NCI-H187 treated with DMSO at 0.1 percent for 48 hours (cell line): ENCODE measurements around the gene CAPZA1.
A peak's percentile ranks its signal among the peaks of the same experiment; 100 is the strongest.

Source experiments
- DNase-seq: peaks from one replicate; lab custom pipeline; 2025; lab: John Stamatoyannopoulos, UW

CAPZA1 gene

DNA sequence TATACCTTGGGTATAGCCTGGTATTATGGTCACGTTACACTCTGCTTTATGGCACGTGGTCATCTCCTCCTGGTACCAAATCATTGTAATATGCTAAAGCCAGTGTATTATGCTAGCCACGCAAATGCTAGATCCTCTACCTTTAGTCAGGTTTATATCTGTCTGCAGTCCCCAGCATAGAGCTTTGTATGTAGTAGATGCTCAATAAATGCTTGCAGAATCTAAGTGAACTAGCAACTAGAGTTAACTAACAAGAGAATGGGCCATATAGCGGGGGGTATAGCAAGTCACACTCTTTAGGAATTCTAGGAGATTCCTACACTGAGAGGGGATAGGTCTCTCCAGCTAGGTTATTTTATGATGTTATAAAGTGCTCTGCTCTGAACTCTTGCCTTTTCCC lies 57.9 kb downstream of the CAPZA1 start:
- DNase-seq: no peak

GRCh38 chr1:112678605-112679004 lies 59.0 kb downstream of the CAPZA1 start:
- DNase-seq: no peak

GRCh38 chr1:112685913-112686312 lies 66.3 kb downstream of the CAPZA1 start:
- DNase-seq: no peak

GRCh38 chr1:112686417-112686816 lies 66.8 kb downstream of the CAPZA1 start:
- DNase-seq: no peak

GRCh38 chr1:112686835-112687234 lies 67.2 kb downstream of the CAPZA1 start:
- no peak for DNase-seq

- DNase-seq: no peak
These were observed 67.7 kb downstream of the CAPZA1 start for GRCh38 chr1:112687361-112687760.

- no peak for DNase-seq
These were observed 68.3 kb downstream of the CAPZA1 start for GRCh38 chr1:112687785-112688496.

DNA sequence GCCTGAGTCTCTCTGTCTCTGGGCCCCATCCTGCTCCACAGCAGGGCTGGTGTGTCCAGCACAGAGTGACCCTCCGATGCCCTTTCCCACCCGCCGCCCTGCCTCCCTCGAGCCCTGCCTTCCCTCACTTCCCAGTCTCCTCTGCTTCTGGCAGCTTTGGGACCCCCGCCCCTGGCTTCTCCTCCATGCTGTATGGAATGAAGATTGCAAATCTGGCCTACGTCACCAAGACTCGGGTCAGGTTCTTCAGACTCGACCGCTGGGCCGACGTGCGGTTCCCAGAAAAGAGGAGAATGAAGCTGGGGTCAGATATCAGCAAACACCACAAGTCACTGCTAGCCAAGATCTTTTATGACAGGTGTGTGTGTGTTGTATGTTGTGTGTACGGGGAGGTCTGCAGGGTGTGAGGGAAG lies 69.2 kb downstream of the CAPZA1 start:
- DNase-seq: no peak

DNA sequence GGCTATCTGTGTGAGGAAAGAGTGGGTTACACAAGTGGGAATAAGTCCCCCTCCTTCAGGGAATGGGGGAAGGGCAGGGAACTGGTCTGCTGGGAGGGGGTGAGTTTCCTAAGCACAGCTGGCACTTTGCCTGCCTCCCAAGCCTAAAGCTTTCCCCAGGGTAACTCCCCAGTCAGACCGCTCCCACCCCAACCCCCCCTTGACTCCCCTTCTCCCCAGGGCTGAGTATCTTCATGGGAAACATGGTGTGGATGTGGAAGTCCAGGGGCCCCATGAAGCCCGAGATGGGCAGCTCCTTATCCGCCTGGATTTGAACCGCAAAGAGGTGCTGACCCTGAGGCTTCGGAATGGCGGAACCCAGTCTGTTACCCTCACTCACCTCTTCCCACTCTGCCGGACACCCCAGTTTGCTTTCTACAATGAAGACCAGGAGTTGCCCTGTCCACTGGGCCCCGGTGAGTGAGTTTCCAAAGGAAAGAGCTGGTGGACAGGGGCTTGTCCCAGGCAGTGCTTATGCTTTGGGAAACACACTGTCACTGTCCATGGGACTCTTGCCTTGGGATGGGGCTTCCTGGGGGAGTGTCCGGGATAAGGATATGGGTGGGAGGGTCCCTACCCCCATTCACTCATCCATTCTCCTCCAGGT lies 69.7 kb downstream of the CAPZA1 start:
- DNase-seq: no peak

GRCh38 chr1:112689842-112690237 lies 70.2 kb downstream of the CAPZA1 start:
- DNase-seq: no peak

DNA sequence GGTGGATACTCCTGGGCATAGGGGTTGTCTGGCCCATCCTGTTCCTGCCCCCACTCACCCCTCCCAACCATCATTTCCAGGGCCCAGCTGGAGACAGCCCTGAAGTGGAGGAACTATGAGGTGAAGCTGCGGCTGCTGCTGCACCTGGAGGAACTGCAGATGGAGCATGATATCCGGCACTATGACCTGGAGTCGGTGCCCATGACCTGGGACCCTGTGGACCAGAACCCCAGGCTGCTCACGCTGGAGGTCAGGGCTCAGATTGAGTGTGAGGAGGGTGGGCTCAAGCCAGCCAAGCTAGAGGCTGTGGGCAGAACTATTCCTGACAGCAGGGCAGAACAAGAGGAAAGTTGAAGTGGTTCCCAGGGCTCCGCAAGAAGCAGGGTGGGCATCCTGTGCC lies 73.0 kb downstream of the CAPZA1 start:
- no peak for DNase-seq

- DNase-seq: no peak
These were observed 74.2 kb downstream of the CAPZA1 start for GRCh38 chr1:112693821-112694220.

- no peak for DNase-seq
These were observed 74.8 kb downstream of the CAPZA1 start for GRCh38 chr1:112694363-112694929.

GRCh38 chr1:112695276-112695675 lies 75.6 kb downstream of the CAPZA1 start:
- no peak for DNase-seq

DNA sequence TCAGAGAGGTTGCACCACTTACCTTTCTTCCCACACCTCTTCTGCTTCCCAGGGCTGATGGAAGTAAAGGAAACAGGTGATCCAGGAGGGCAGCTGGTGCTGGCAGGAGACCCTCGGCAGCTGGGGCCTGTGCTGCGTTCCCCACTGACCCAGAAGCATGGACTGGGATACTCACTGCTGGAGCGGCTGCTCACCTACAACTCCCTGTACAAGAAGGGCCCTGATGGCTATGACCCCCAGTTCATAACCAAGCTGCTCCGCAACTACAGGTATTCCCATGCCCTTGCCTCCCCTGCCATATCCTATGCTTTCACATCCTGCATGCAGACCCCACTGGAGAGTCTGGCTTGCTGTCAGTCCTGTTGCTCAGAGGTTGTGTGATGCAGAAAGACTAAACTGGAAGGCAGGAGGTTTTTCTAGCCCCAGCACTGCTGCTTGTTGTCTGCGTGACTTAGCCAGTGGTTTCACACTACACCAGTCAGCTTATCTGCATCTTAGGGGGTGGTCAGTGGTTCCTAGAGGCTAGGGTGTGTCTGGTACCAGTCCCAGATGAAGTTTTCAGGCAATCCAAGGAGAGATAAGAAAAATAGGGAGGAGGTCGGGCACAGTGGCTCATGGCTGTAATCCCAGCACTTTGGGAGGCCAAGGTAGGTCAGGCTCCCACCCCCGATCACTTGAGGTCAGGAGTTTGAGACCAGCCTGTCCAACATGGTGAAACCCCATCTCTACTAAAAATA lies 77.1 kb downstream of the CAPZA1 start:
- DNase-seq: no peak

GRCh38 chr1:112697781-112698201 lies 78.2 kb downstream of the CAPZA1 start:
- no peak for DNase-seq

DNA sequence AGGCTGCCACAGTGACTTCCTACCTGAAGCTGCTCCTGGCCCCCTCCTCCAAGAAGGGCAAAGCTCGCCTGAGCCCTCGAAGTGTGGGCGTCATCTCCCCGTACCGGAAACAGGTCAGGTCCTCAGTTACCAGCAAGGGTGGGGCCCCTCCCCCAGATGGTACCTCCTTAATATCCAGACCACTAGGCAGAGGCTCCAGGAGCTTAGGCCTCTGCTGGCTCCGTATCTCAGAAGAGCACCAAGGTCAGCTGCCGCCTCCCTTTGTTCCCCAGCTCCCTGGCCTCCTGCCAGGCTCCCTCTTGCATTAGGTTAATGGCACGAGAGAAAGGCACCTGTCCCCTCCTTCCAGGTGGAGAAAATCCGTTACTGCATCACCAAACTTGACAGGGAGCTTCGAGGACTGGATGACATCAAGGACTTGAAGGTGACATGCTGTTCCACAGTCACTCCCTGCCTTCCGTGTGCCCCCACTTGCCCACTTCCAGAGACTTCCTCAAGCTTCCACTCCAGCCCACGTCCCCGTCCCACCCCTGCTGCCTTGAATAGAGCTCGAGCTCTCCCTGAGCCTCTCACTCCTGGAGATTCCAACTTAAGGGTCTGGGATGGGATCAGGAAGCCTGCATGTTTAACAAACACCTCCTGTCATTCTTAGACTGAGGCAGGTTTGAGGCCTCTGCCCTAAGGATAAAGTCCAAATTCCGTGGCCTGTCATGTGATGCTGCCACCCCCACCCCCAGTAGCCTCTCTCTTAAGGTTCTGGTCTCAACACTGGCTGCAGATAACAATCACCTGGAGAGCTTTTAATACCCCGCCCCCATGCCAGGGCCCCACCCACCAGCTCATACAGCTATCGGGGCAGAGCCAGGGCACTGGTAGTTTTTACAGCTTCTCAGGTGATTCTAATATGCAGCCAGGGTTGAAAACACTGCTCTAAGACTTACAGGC lies 79.0 kb downstream of the CAPZA1 start:
- peak; percentile 47 for DNase-seq

DNA sequence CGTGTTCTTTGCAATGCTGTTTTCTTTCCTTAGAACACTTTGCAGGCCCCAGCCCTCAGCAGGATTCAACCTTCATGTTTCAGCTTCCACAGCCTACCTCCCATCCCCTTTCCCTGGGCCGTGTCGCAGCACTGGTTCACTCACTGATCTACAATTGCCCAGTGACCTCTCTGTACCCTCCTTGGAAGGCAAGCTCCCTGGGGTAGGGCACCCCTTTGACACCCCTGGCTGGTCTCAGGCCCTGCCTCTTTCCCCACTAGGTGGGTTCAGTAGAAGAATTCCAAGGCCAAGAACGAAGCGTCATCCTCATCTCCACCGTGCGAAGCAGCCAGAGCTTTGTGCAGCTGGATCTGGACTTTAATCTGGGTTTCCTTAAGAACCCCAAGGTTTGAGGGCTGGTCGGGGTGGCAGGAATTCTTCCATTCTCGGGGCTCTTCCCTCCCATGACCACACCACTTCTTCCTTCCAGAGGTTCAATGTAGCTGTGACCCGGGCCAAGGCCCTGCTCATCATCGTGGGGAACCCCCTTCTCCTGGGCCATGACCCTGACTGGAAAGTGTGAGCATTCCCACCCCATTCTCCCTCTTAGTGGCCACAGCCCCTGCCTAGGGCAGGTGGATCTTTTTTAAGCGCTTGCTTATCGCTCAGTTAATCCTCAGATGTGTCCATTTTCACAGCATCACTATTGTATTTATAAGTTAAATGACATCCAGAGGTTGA lies 80.0 kb downstream of the CAPZA1 start:
- DNase-seq: no peak

DNA sequence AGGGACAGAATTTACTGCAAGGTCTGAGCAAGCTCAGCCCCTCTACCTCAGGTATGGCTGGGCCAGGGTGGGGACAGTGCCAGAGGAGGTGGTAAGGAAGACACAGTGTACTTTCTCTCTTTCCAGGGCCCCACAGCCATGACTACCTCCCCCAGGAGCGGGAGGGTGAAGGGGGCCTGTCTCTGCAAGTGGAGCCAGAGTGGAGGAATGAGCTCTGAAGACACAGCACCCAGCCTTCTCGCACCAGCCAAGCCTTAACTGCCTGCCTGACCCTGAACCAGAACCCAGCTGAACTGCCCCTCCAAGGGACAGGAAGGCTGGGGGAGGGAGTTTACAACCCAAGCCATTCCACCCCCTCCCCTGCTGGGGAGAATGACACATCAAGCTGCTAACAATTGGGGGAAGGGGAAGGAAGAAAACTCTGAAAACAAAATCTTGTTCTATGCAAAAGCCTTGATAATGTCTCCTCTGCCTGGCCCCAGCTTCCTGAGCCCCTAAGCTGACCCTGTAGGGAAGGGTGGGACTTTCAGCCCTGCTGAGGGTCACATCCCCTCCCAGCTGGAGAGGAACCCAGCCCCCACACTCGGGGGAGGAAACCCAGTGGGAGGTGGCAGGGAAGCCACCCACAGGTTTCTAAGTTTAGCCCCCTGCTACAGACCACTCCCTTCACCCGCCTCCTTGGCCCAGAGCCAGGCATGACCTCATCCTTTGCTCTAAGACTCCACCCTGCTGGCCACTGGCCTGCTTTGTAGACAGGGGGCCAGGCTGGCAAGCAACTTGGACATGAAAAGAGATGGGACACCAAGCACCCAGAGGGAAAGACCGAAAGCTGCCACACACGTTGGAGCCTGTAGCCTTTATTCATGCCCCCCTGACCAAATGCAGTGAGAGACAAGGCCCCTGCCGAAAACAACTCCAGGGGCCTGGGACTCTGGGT lies 80.9 kb downstream of the CAPZA1 start:
- DNase-seq: no peak
